Measurements from ENCODE around the gene KCNK7. TPM values are rescaled to one million over a fixed set of nuclear protein-coding genes. Genes with fewer than 3 reads are reported as not detected.
A peak's percentile ranks its signal among the peaks of the same experiment; 100 is the strongest.

KCNK7 gene
- total and polyA plus RNA-seq, 2 experiments from 2014 or later, result 0.60 TPM; not detected in 1

- H3K27ac Mint-ChIP-seq, result no peak overlapping the region
- H3K4me1 ChIP-seq (ENCODE audit: insufficient read depth), result peaks cover 39% of the 10 kb centered on the region
- H3K4me3 Mint-ChIP-seq, result no peak overlapping the region; the same call in 2 of the 3 replicates
- no peak for TF ChIP-seq POLR2AphosphoS5 (IDR thresholded peaks at IDR 0.05; ENCODE audit: low read depth)
- TF ChIP-seq EZH2 (IDR thresholded peaks at IDR 0.05; ENCODE audit: low read depth, unreplicated experiment), result no peak
- no peak for TF ChIP-seq ZNF331 (CRISPR knock-in tag; IDR thresholded peaks at IDR 0.05; ENCODE audit: low read depth)
- TF ChIP-seq EZH2phosphoT487 (IDR thresholded peaks at IDR 0.05; ENCODE audit: unreplicated experiment), result no peak
- TF ChIP-seq, protein P1, sequence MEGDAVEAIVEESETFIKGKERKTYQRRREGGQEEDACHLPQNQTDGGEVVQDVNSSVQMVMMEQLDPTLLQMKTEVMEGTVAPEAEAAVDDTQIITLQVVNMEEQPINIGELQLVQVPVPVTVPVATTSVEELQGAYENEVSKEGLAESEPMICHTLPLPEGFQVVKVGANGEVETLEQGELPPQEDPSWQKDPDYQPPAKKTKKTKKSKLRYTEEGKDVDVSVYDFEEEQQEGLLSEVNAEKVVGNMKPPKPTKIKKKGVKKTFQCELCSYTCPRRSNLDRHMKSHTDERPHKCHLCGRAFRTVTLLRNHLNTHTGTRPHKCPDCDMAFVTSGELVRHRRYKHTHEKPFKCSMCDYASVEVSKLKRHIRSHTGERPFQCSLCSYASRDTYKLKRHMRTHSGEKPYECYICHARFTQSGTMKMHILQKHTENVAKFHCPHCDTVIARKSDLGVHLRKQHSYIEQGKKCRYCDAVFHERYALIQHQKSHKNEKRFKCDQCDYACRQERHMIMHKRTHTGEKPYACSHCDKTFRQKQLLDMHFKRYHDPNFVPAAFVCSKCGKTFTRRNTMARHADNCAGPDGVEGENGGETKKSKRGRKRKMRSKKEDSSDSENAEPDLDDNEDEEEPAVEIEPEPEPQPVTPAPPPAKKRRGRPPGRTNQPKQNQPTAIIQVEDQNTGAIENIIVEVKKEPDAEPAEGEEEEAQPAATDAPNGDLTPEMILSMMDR (conservative IDR thresholded peaks at IDR 0.05; ENCODE audit: low read depth in 2 of 2), result no peak
- TF ChIP-seq CREB1 (CRISPR knock-in tag; IDR thresholded peaks at IDR 0.05; ENCODE audit: low read depth), result no peak
- TF ChIP-seq ZNF462 (CRISPR knock-in tag; IDR thresholded peaks at IDR 0.05), result no peak
- TF ChIP-seq REST (IDR thresholded peaks at IDR 0.05; ENCODE audit: unreplicated experiment), result no peak
- TF ChIP-seq, protein P2, sequence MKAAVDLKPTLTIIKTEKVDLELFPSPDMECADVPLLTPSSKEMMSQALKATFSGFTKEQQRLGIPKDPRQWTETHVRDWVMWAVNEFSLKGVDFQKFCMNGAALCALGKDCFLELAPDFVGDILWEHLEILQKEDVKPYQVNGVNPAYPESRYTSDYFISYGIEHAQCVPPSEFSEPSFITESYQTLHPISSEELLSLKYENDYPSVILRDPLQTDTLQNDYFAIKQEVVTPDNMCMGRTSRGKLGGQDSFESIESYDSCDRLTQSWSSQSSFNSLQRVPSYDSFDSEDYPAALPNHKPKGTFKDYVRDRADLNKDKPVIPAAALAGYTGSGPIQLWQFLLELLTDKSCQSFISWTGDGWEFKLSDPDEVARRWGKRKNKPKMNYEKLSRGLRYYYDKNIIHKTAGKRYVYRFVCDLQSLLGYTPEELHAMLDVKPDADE (IDR thresholded peaks at IDR 0.05), result no peak
- TF ChIP-seq JUNB (IDR thresholded peaks at IDR 0.05; ENCODE audit: unreplicated experiment), result no peak
- TF ChIP-seq NANOG (IDR thresholded peaks at IDR 0.05; ENCODE audit: borderline replicate concordance), result no peak
- no peaks in the 10 kb centered on the region for H3K36me3 ChIP-seq (ENCODE audit: insufficient read depth)
- no peaks in the 10 kb centered on the region for H4K20me1 ChIP-seq (replicated peaks; ENCODE audit: insufficient read depth)
- no peak overlapping the region for H3K4me3 ChIP-seq
- no peak for DNase-seq (ENCODE audit: low spot score)
- no peak overlapping the region for H2AFZ ChIP-seq
- H3K4me2 ChIP-seq, result 0 out of 2 replicates have a peak overlapping the region, but pooled peaks have one; percentile 89
- no peak for ATAC-seq
- peaks cover 41% of the 10 kb centered on the region for H3K27me3 Mint-ChIP-seq (ENCODE audit: insufficient read depth, low read depth, poor library complexity)
- H3F3A ChIP-seq (replicated peaks; ENCODE audit: low read depth), result peaks cover 8% of the 10 kb centered on the region; the same call in 1 of the 2 replicates
- no peaks in the 10 kb centered on the region; the same call in 2 of the 3 replicates for H3K36me3 Mint-ChIP-seq (ENCODE audit: low read depth)
- peaks cover 52% of the 10 kb centered on the region for H3K27me3 ChIP-seq (ENCODE audit: insufficient read depth)
- no peaks in the 10 kb centered on the region for H3K79me2 ChIP-seq (replicated peaks; ENCODE audit: insufficient read depth)
- no peak overlapping the region for H3K27ac ChIP-seq (ENCODE audit: low read depth)
- no peaks in the 10 kb centered on the region for H3K9me3 Mint-ChIP-seq
- no peaks in the 10 kb centered on the region for H3K9me2 ChIP-seq (ENCODE audit: insufficient read depth)
- peaks cover 49% of the 10 kb centered on the region for H3K4me1 Mint-ChIP-seq
These were observed 36.1 kb downstream of the KCNK7 start for GRCh38 chr11:65559535-65559934.

Measured in GM23338 (cell line).